Measurements from ENCODE around the gene STYK1. TPM values are rescaled to one million over a fixed set of nuclear protein-coding genes. Genes with fewer than 3 reads are reported as not detected.

STYK1 gene
- total and polyA plus RNA-seq, 9 of the 15 experiments (the other 6 are each of a cell fraction or from before 2014, with no cell fraction given): 0.31 to 1.8 (median 0.64) TPM

- TF ChIP-seq ZNF609 (CRISPR knock-in tag; IDR thresholded peaks at IDR 0.05; ENCODE audit: borderline replicate concordance) (no peak), SMARCE1 (IDR thresholded peaks at IDR 0.05) (no peak), HDAC1 (IDR thresholded peaks at IDR 0.05) (peak in 1 of 2 experiments; percentile 90; a peak in 2 of 4 replicates), EHMT2 (IDR thresholded peaks at IDR 0.05) (no peak), NFYB (IDR thresholded peaks at IDR 0.05; ENCODE audit: extremely low read depth, insufficient read length) (no peak), RCOR1 (IDR thresholded peaks at IDR 0.05; ENCODE audit: borderline replicate concordance in 1 of 2, low read depth in 2 of 2, low read length in 2 of 2) (no peak), KAT7 (CRISPR knock-in tag; IDR thresholded peaks at IDR 0.05; ENCODE audit: borderline replicate concordance) (peak; percentile 36; the same call in 1 of the 2 replicates), USF1 (CRISPR knock-in tag; IDR thresholded peaks at IDR 0.05) (no peak), ZBTB5 (IDR thresholded peaks at IDR 0.05) (no peak), ZNF699 (CRISPR knock-in tag; IDR thresholded peaks at IDR 0.05; ENCODE audit: insufficient replicate concordance) (no peak), NFE2L1 (tag; IDR thresholded peaks at IDR 0.05; ENCODE audit: borderline replicate concordance, low read depth) (no peak), SREBF2 (CRISPR knock-in tag; IDR thresholded peaks at IDR 0.05) (no peak), SAFB2 (IDR thresholded peaks at IDR 0.05; ENCODE audit: borderline replicate concordance, low read depth, low read length, severe bottlenecking) (no peak), PURB (CRISPR knock-in tag; IDR thresholded peaks at IDR 0.05; ENCODE audit: low read depth) (no peak), ZFX (CRISPR knock-in tag; IDR thresholded peaks at IDR 0.05) (peak; percentile 78), ZNF347 (CRISPR knock-in tag; IDR thresholded peaks at IDR 0.05; ENCODE audit: low read depth) (no peak), TAF15 (IDR thresholded peaks at IDR 0.05; ENCODE audit: low read depth, low read length) (no peak), SRSF1 (IDR thresholded peaks at IDR 0.05; ENCODE audit: low read depth, low read length) (no peak)
- TF ChIP-seq, protein P1, sequence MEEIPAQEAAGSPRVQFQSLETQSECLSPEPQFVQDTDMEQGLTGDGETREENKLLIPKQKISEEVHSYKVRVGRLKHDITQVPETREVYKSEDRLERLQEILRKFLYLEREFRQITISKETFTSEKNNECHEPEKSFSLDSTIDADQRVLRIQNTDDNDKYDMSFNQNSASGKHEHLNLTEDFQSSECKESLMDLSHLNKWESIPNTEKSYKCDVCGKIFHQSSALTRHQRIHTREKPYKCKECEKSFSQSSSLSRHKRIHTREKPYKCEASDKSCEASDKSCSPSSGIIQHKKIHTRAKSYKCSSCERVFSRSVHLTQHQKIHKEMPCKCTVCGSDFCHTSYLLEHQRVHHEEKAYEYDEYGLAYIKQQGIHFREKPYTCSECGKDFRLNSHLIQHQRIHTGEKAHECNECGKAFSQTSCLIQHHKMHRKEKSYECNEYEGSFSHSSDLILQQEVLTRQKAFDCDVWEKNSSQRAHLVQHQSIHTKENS (CRISPR knock-in tag; IDR thresholded peaks at IDR 0.05): no peak
Measured at GRCh38 chr12:10613349-10614055, 60.4 kb downstream of the STYK1 start, which contains the start of gene MAGOHB (continued).

Data from K562 (cell line).